IMR-90 (cell line): ENCODE results near the gene MAP1LC3A. TPM values are rescaled to one million over a fixed set of nuclear protein-coding genes. Genes with fewer than 3 reads are reported as not detected.

Experiments
- ATAC-seq: fragments of 200-7000 bp; cut with Tn5 transposase; 2 replicates; pipeline ENCODE4 v1.9.1; 2020; ENCODE audit warnings: low read depth, mild to moderate bottlenecking, moderate library complexity
- BruUV-seq: library from RNA; stranded (reverse); fragments of 400-500 nt; replicated peaks from 2 replicates; lab custom pipeline; 2021; lab: Mats Ljungman, UMichigan
- CTCF ChIA-PET: fragments of 300-600 bp; formaldehyde crosslinking; extraction: SDS; loops from one replicate; lab custom pipeline; 2021; ENCODE audit warnings: antibody characterized with exemption; lab: Yijun Ruan, JAX
- POLR2A ChIA-PET: fragments of 300-600 bp; sonication (Branson Sonifier 250); formaldehyde crosslinking; loops from one replicate; lab custom pipeline; 2022; ENCODE audit warnings: antibody characterized with exemption; ENCODE audit not compliant: unreplicated experiment; lab: Charles Lee
- DNase-seq: peaks from one replicate; pipeline ENCODE4 v3.0.0; 2013
- H2AFZ ChIP-seq: replicated peaks from 2 replicates; pipeline ENCODE3; 2013; ENCODE audit warnings: low read length, mild to moderate bottlenecking; ENCODE audit not compliant: poor library complexity
- H2AK5ac ChIP-seq: 2 replicates; pipeline ENCODE4 v1.6.1; 2013; ENCODE audit warnings: low read depth, low read length, inconsistent platforms
- H2AK9ac ChIP-seq: replicated peaks from 2 replicates; pipeline ENCODE3; 2013; ENCODE audit warnings: mild to moderate bottlenecking, low read depth, low read length, moderate library complexity; ENCODE audit not compliant: poor library complexity
- H2BK120ac ChIP-seq: 2 replicates; pipeline ENCODE4 v1.6.1; 2013; ENCODE audit warnings: low read depth, low read length, inconsistent platforms
- H2BK15ac ChIP-seq: 3 replicates; pipeline ENCODE4 v1.6.1; 2013; ENCODE audit warnings: low read depth, low read length, inconsistent platforms
- H2BK20ac ChIP-seq: 2 replicates; pipeline ENCODE4 v1.6.1; 2013; ENCODE audit warnings: low read depth, mild to moderate bottlenecking, inconsistent platforms, low read length, moderate library complexity
- H2BK5ac ChIP-seq: 2 replicates; pipeline ENCODE4 v1.6.1; 2013; ENCODE audit warnings: mild to moderate bottlenecking, low read depth, low read length, inconsistent platforms; ENCODE audit not compliant: poor library complexity, severe bottlenecking
- H3K14ac ChIP-seq: replicated peaks from 2 replicates; pipeline ENCODE4 v1.6.1; 2013; ENCODE audit warnings: low read depth, low read length, inconsistent platforms
- H3K18ac ChIP-seq: 2 replicates; pipeline ENCODE4 v1.6.1; 2013; ENCODE audit warnings: low read depth, low read length, control low read depth
- H3K23ac ChIP-seq: 2 replicates; pipeline ENCODE4 v1.6.1; 2013; ENCODE audit warnings: low read depth, low read length, inconsistent platforms
- H3K27ac ChIP-seq: 2 replicates; pipeline ENCODE4 v1.5.1; 2013; ENCODE audit warnings: mild to moderate bottlenecking, control low read depth, low read length; ENCODE audit not compliant: insufficient read depth
- H3K27me3 ChIP-seq: 2 replicates; pipeline ENCODE4 v1.6.1; 2013; ENCODE audit warnings: low read length; ENCODE audit not compliant: control insufficient read depth, insufficient read depth
- H3K36me3 ChIP-seq: 2 replicates; pipeline ENCODE4 v1.6.1; 2013; ENCODE audit warnings: low read length, mixed read lengths; ENCODE audit not compliant: control insufficient read depth, insufficient read depth
- H3K4ac ChIP-seq: 2 replicates; pipeline ENCODE4 v1.6.1; 2013; ENCODE audit warnings: low read depth, low read length, inconsistent platforms
- H3K4me1 ChIP-seq: 2 replicates; pipeline ENCODE4 v1.6.1; 2013; ENCODE audit warnings: low read length, mixed read lengths; ENCODE audit not compliant: control insufficient read depth, insufficient read depth
- H3K4me2 ChIP-seq: 2 replicates; pipeline ENCODE4 v1.6.1; 2013; ENCODE audit warnings: low read depth, mild to moderate bottlenecking, control low read depth, low read length, moderate library complexity
- H3K4me3 ChIP-seq: 2 replicates; pipeline ENCODE4 v1.5.1; 2013; ENCODE audit warnings: low read depth, mild to moderate bottlenecking, control low read depth, low read length, moderate library complexity; ENCODE audit not compliant: insufficient read depth
- H3K56ac ChIP-seq: 2 replicates; pipeline ENCODE4 v1.6.1; 2013; ENCODE audit warnings: low read length, inconsistent platforms; ENCODE audit not compliant: insufficient read depth; ENCODE audit errors: extremely low read depth
- H3K79me1 ChIP-seq, 2 experiments: 2 replicates each; pipeline ENCODE4 v1.6.1; 2013; ENCODE audit warnings: low read length in 2 of 2, inconsistent platforms in 1 of 2, low read depth in 1 of 2
- H3K9ac ChIP-seq: 2 replicates; pipeline ENCODE4 v1.6.1; 2013; ENCODE audit warnings: low read depth, low read length, control low read depth
- H3K9me1 ChIP-seq: 2 replicates; pipeline ENCODE4 v1.6.1; 2013; ENCODE audit warnings: low read length, inconsistent platforms; ENCODE audit not compliant: insufficient read depth
- H3K9me3 ChIP-seq: 2 replicates; pipeline ENCODE4 v1.6.1; 2013; ENCODE audit warnings: low read length; ENCODE audit not compliant: control insufficient read depth, insufficient read depth
- H4K20me1 ChIP-seq: 2 replicates; pipeline ENCODE4 v1.6.1; 2013; ENCODE audit warnings: low read length, inconsistent platforms; ENCODE audit not compliant: insufficient read depth
- H4K5ac ChIP-seq: 2 replicates; pipeline ENCODE4 v1.6.1; 2013; ENCODE audit warnings: mild to moderate bottlenecking, low read depth, low read length, control low read depth
- H4K8ac ChIP-seq, 2 experiments: 2 replicates each; pipeline ENCODE4 v1.6.1; 2013; ENCODE audit warnings: low read depth in 2 of 2, low read length in 2 of 2, control low read depth in 1 of 2, inconsistent platforms in 1 of 2
- H4K91ac ChIP-seq: 2 replicates; pipeline ENCODE4 v1.6.1; 2013; ENCODE audit warnings: low read depth, low read length, inconsistent platforms; ENCODE audit not compliant: insufficient read depth
- BHLHE40 ChIP-seq: fragments of 150-350 bp; IDR thresholded peaks from 2 replicates; pipeline ENCODE4 v1.6.1; 2016; ENCODE audit warnings: mild to moderate bottlenecking, low read depth, low read length
- CHD1 ChIP-seq: IDR thresholded peaks from 2 replicates; pipeline ENCODE4 v1.6.1; 2012; ENCODE audit warnings: low read depth, low read length, improper control_type of control experiment
- FOS ChIP-seq: fragments of 150-350 bp; IDR thresholded peaks from 2 replicates; pipeline ENCODE4 v1.6.1; 2016; ENCODE audit warnings: low read depth, low read length
- MAZ ChIP-seq: IDR thresholded peaks from 2 replicates; pipeline ENCODE4 v1.6.1; 2012; ENCODE audit warnings: low read depth, mild to moderate bottlenecking, low read length, improper control_type of control experiment, moderate library complexity, borderline replicate concordance
- MXI1 ChIP-seq: IDR thresholded peaks from 2 replicates; pipeline ENCODE4 v1.6.1; 2012; ENCODE audit warnings: low read depth, mild to moderate bottlenecking, low read length, moderate library complexity, borderline replicate concordance
- NFE2L2 ChIP-seq: fragments of 150-350 bp; IDR thresholded peaks from 2 replicates; pipeline ENCODE4 v1.6.1; 2016; ENCODE audit warnings: low read depth, mild to moderate bottlenecking, low read length
- POLR2A ChIP-seq: IDR thresholded peaks from 2 replicates; pipeline ENCODE4 v1.6.1; 2012; ENCODE audit warnings: mild to moderate bottlenecking, low read depth, low read length
- RAD21 ChIP-seq: IDR thresholded peaks from 2 replicates; pipeline ENCODE4 v1.6.1; 2012; ENCODE audit warnings: low read length, improper control_type of control experiment
- RFX5 ChIP-seq: IDR thresholded peaks from 2 replicates; pipeline ENCODE4 v1.8.0; 2012; ENCODE audit warnings: low read depth, mild to moderate bottlenecking, low read length, moderate library complexity
- SMC3 ChIP-seq: fragments of 150-350 bp; IDR thresholded peaks from 2 replicates; pipeline ENCODE4 v1.6.1; 2016; ENCODE audit warnings: low read depth, mild to moderate bottlenecking, antibody characterized with exemption, low read length, moderate library complexity
- WGBS, 2 experiments: methylation state at CpG; one replicate each; pipeline versions ENCODE4 v1.1.5 to v1.1.7; 2013; ENCODE audit warnings: missing lambda C conversion rate in 2 of 2; ENCODE audit not compliant: insufficient read length in 1 of 2; ENCODE audit errors: extremely low coverage in 2 of 2; 5-methylcytosine and 5-hydroxymethylcytosine counted together
- dilution Hi-C: fragments of 300-500 bp; cut with HindIII; formaldehyde crosslinking; loops from one replicate; pipeline ENCODE4 v1.14.3; 2018; ENCODE audit warnings: low sequenced_read_pairs; ENCODE audit not compliant: unreplicated experiment
- in situ Hi-C: fragments of 300-500 bp; cut with MboI; formaldehyde crosslinking; loops from 3 replicates; pipeline ENCODE4 v1.14.3; 2019; ENCODE audit warnings: low sequenced_read_pairs, inconsistent platforms, mixed read lengths
- intact Hi-C: fragments of 100-400 bp; cut with micrococcal nuclease; formaldehyde crosslinking; loops from 2 replicates; pipeline ENCODE4 v1.10.0; 2022
- polyA plus RNA-seq, 3 experiments: library from polyadenylated mRNA; depleted of rRNA; stranded (reverse); fragments of >200 nt; gene quantifications; 2 replicates each; pipeline ENCODE4 v1.2.3, GENCODE V29; 2012; ENCODE audit warnings: low replicate concordance in 1 of 3
- total RNA-seq: library from RNA; depleted of rRNA; stranded (reverse); fragments of >200 nt; gene quantifications from 2 replicates; pipeline ENCODE4 v1.2.3, GENCODE V29; 2012
- TF ChIP-seq, protein P1 (sequence below): conservative IDR thresholded peaks from 2 replicates; pipeline ENCODE4 v1.5.1; 2012; ENCODE audit warnings: mild to moderate bottlenecking, low read depth, low read length, improper control_type of control experiment
- TF ChIP-seq, protein P2 (sequence below): fragments of 150-350 bp; IDR thresholded peaks from 2 replicates; pipeline ENCODE4 v1.6.1; 2016; ENCODE audit warnings: low read depth, mild to moderate bottlenecking, low read length, moderate library complexity, borderline replicate concordance

MAP1LC3A gene
- total and polyA plus RNA-seq, 2 of the 4 experiments (the other 2 are of a cell fraction) = 10.0 to 39.7 TPM

DNA sequence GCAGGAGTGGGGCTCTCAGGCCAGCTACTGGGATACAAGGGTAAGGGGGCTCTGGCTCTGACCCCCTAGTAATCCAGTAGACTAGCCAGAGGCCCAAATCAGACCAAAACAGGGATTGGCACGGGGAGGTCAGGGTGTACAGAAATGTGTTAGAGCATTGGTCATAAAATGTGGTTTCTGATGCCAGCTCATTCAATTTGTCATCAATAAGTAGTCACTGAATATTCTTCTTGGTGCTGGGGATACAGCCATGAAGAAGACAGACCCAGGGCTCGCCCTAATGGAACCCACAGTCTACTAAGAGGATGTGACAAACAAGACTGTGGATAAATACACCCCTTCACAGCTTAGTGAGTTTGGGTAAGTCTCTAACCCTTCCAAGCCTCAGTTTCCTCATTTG, 11.1 kb downstream of the MAP1LC3A start:
- Histone ChIP-seq H2BK5ac (no peak overlapping the region), H2AFZ (no peak overlapping the region), H3K14ac (no peak overlapping the region), H3K36me3 (0 out of 2 replicates have a peak, but pooled peaks cover 1% of the 10 kb centered on the region), H3K23ac (no peak overlapping the region), H3K4me2 (no peak overlapping the region), H3K79me1 (no peaks in the 10 kb centered on the region), H4K91ac (no peak overlapping the region), H2BK15ac (no peak overlapping the region), H4K5ac (no peak overlapping the region), H3K9me3 (no peaks in the 10 kb centered on the region), H4K8ac (no peak overlapping the region), H3K27me3 (no peaks in the 10 kb centered on the region), H2AK9ac (no peak overlapping the region), H3K4ac (no peak overlapping the region), H3K9me1 (peaks cover 20% of the 10 kb centered on the region), H3K4me1 (peaks cover 3% of the 10 kb centered on the region), H2BK20ac (no peak overlapping the region), H3K9ac (no peak overlapping the region), H3K56ac (no peak overlapping the region), H4K20me1 (no peaks in the 10 kb centered on the region), H3K4me3 (no peak overlapping the region), H2AK5ac (no peak overlapping the region), H2BK120ac (no peak overlapping the region), H3K18ac (no peak overlapping the region), H3K27ac (no peak overlapping the region)
- ATAC-seq (no peak), DNase-seq (no peak)
- TF ChIP-seq FOS (no peak), MAZ (no peak), NFE2L2 (no peak), SMC3 (no peak), MXI1 (no peak), BHLHE40 (no peak), RFX5 (no peak), RAD21 (no peak), POLR2A (no peak), CHD1 (no peak)
- TF ChIP-seq, protein P1, sequence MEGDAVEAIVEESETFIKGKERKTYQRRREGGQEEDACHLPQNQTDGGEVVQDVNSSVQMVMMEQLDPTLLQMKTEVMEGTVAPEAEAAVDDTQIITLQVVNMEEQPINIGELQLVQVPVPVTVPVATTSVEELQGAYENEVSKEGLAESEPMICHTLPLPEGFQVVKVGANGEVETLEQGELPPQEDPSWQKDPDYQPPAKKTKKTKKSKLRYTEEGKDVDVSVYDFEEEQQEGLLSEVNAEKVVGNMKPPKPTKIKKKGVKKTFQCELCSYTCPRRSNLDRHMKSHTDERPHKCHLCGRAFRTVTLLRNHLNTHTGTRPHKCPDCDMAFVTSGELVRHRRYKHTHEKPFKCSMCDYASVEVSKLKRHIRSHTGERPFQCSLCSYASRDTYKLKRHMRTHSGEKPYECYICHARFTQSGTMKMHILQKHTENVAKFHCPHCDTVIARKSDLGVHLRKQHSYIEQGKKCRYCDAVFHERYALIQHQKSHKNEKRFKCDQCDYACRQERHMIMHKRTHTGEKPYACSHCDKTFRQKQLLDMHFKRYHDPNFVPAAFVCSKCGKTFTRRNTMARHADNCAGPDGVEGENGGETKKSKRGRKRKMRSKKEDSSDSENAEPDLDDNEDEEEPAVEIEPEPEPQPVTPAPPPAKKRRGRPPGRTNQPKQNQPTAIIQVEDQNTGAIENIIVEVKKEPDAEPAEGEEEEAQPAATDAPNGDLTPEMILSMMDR = no peak
- TF ChIP-seq, protein P2, sequence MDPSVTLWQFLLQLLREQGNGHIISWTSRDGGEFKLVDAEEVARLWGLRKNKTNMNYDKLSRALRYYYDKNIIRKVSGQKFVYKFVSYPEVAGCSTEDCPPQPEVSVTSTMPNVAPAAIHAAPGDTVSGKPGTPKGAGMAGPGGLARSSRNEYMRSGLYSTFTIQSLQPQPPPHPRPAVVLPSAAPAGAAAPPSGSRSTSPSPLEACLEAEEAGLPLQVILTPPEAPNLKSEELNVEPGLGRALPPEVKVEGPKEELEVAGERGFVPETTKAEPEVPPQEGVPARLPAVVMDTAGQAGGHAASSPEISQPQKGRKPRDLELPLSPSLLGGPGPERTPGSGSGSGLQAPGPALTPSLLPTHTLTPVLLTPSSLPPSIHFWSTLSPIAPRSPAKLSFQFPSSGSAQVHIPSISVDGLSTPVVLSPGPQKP = no peak
- WGBS, 2 experiments = no CpG with 5 or more reads among the region's 2 CpGs
- POLR2A ChIA-PET = no interaction called here
- intact Hi-C loops = no loop called here
- CTCF ChIA-PET = no interaction called here
- in situ Hi-C loops = no loop called here
- dilution Hi-C loops = no loop called here
- no TSS peak for BruUV-seq
